ENCODE results near the gene RAB11FIP3.

DNA sequence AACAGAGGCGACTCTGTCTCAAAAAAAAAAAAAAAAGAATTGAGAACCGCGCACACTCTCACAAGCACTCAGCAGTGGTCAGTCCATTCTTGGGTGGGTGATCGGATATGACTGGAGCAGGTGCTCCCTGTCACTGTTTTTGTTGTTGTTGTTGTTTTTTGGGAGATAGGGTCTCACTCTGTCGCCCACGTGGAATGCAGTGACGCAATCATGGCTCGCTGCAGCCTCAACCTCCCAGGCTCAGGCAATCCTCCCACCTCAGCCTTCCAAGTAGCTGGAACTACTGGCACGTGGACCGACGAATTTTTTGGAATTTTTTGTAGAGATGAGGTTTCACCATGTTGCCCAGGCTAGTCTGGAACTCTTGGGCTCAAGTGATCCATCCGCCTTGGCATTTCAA, 30.0 kb downstream of the RAB11FIP3 start:
- TF ChIP-seq, protein P1, sequence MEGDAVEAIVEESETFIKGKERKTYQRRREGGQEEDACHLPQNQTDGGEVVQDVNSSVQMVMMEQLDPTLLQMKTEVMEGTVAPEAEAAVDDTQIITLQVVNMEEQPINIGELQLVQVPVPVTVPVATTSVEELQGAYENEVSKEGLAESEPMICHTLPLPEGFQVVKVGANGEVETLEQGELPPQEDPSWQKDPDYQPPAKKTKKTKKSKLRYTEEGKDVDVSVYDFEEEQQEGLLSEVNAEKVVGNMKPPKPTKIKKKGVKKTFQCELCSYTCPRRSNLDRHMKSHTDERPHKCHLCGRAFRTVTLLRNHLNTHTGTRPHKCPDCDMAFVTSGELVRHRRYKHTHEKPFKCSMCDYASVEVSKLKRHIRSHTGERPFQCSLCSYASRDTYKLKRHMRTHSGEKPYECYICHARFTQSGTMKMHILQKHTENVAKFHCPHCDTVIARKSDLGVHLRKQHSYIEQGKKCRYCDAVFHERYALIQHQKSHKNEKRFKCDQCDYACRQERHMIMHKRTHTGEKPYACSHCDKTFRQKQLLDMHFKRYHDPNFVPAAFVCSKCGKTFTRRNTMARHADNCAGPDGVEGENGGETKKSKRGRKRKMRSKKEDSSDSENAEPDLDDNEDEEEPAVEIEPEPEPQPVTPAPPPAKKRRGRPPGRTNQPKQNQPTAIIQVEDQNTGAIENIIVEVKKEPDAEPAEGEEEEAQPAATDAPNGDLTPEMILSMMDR (conservative IDR thresholded peaks at IDR 0.05; ENCODE audit: low read depth, low read length) = no peak
- TF ChIP-seq EZH2phosphoT487 (IDR thresholded peaks at IDR 0.05; ENCODE audit: borderline replicate concordance, low read length) (no peak), EZH2 (IDR thresholded peaks at IDR 0.05; ENCODE audit: low read length, unreplicated experiment) (no peak)
